Measurements from ENCODE around the gene CPNE4. TPM values are rescaled to one million over a fixed set of nuclear protein-coding genes. Genes with fewer than 3 reads are reported as not detected.

Gene CPNE4
- total and polyA plus RNA-seq, 4 donors: 0.02 to 1.6 (median 0.29) TPM

DNA sequence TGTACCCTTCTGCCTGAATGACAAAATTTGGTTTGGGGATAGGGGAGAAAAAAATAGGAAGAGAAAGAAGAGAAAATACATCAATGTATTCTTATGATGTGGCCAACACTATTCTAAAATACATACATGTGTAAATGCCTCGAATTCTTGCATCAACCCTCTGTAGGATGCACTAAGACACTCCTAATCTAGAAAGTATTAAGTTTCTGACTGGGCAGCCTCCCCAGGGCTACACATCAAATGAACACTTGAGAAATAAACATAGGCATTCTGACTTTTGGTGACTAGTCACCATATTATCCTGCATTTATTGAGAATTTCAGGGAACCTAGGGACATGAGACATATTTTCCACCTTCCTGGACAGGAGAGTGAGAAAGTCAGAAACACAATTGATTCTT is 109.2 kb downstream of the CPNE4 start:
- Histone ChIP-seq H3K36me3 (ENCODE audit: control insufficient read depth in 4 of 4, insufficient read depth in 4 of 4, low read length in 4 of 4) (no peaks in the 10 kb centered on the region), H3K27me3 (ENCODE audit: control insufficient read depth in 3 of 3, insufficient read depth in 3 of 3, low read length in 2 of 3) (no peaks in the 10 kb centered on the region), H3K27ac (ENCODE audit: low read depth in 1 of 2, low read length in 1 of 2) (no peak overlapping the region), H3K9me3 (ENCODE audit: control insufficient read depth in 4 of 4, insufficient read depth in 3 of 4, low read length in 3 of 4) (no peaks in the 10 kb centered on the region), H3K4me1 (ENCODE audit: control insufficient read depth in 5 of 5, insufficient read depth in 5 of 5, low read length in 5 of 5) (no peaks in the 10 kb centered on the region), H3K9ac (ENCODE audit: insufficient read depth in 1 of 2, low read length in 2 of 2) (no peak overlapping the region), H3K4me3 (no peak overlapping the region)
- TF ChIP-seq CTCF (IDR thresholded peaks at IDR 0.05; ENCODE audit: control extremely low read depth, extremely low read depth): no peak
- DNase-seq (no peak), ATAC-seq (ENCODE audit: insufficient read depth, low FRiP score) (no peak)
- 54 to 71% methylated on average over 1 of the region's 1 CpG for whole genome bisulfite sequencing, 2 donors

GRCh38 chr3:131922356-131922755 is 112.5 kb downstream of the CPNE4 start:
- TF ChIP-seq CTCF (IDR thresholded peaks at IDR 0.05; ENCODE audit: control extremely low read depth, extremely low read depth): no peak
- 88 to 100% methylated on average over 1 of the region's 1 CpG for WGBS, 2 donors
- no peak for DNase-seq

GRCh38 chr3:131917006-131917405 is 117.8 kb downstream of the CPNE4 start:
- DNase-seq (no peak), ATAC-seq (ENCODE audit: insufficient read depth, low FRiP score) (no peak)
- no peak overlapping the region for H3K4me3 ChIP-seq
- no peak for TF ChIP-seq CTCF (IDR thresholded peaks at IDR 0.05; ENCODE audit: control extremely low read depth, extremely low read depth)
- no peaks in the 10 kb centered on the region for H3K36me3 ChIP-seq (ENCODE audit: control insufficient read depth in 4 of 4, insufficient read depth in 4 of 4, low read length in 4 of 4)
- no peaks in the 10 kb centered on the region for H3K4me1 ChIP-seq (ENCODE audit: control insufficient read depth in 5 of 5, insufficient read depth in 5 of 5, low read length in 5 of 5)
- no peak overlapping the region for H3K9ac ChIP-seq (ENCODE audit: insufficient read depth in 1 of 2, low read length in 2 of 2)
- H3K9me3 ChIP-seq (ENCODE audit: control insufficient read depth in 4 of 4, insufficient read depth in 3 of 4, low read length in 3 of 4): no peaks in the 10 kb centered on the region
- H3K27ac ChIP-seq (ENCODE audit: low read depth in 1 of 2, low read length in 1 of 2): no peak overlapping the region
- no peaks in the 10 kb centered on the region for H3K27me3 ChIP-seq (ENCODE audit: control insufficient read depth in 3 of 3, insufficient read depth in 3 of 3, low read length in 2 of 3)
- 82 to 92% methylated on average over 3 of the region's 3 CpGs for WGBS, 2 donors

More at GRCh38 chr3:131922356-131922755, 112.5 kb downstream of the CPNE4 start:
- no peak for ATAC-seq (ENCODE audit: insufficient read depth, low FRiP score)
- H3K4me1 ChIP-seq (ENCODE audit: control insufficient read depth in 5 of 5, insufficient read depth in 5 of 5, low read length in 5 of 5): no peaks in the 10 kb centered on the region
- no peaks in the 10 kb centered on the region for H3K9me3 ChIP-seq (ENCODE audit: control insufficient read depth in 4 of 4, insufficient read depth in 3 of 4, low read length in 3 of 4)
- H3K36me3 ChIP-seq (ENCODE audit: control insufficient read depth in 4 of 4, insufficient read depth in 4 of 4, low read length in 4 of 4): no peaks in the 10 kb centered on the region
- no peak overlapping the region for H3K27ac ChIP-seq (ENCODE audit: low read depth in 1 of 2, low read length in 1 of 2)
- H3K27me3 ChIP-seq (ENCODE audit: control insufficient read depth in 3 of 3, insufficient read depth in 3 of 3, low read length in 2 of 3): no peaks in the 10 kb centered on the region
- H3K4me3 ChIP-seq: no peak overlapping the region
- H3K9ac ChIP-seq (ENCODE audit: insufficient read depth in 1 of 2, low read length in 2 of 2): no peak overlapping the region

DNA sequence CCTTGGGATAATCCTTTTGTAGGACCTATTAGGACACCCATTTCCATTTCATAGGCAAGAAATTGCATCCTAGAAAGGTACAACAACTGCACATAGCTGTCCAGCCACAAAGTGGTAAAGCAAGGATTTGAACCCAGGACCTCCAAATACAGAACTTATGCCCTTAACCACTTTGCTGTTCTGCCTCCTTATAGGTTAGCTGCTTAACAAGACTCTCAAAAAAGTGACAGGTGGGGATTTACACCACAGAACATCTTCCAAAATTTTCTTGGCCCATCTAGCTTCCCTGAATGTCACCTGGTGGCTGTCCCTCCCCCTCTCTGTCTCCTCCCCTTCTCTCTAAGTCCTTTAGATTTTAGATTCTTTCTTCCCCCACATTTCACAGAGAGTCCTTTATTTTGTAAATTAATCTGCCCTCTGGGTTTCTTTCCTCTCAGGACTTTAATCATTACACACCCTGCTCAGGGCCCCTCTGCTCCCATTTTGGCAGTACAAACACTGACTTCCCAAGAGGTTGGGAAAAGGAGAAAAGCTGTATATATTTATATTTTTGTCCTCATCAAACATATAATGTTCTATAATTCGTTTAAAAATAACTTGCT is 120.6 kb downstream of the CPNE4 start:
- TF ChIP-seq CTCF (IDR thresholded peaks at IDR 0.05; ENCODE audit: control extremely low read depth, extremely low read depth): no peak
- DNase-seq (no peak), ATAC-seq (ENCODE audit: insufficient read depth, low FRiP score) (no peak)
- 75 to 83% methylated on average over 1 of the region's 1 CpG for WGBS, 2 donors
- no peaks in the 10 kb centered on the region for H3K36me3 ChIP-seq (ENCODE audit: control insufficient read depth in 4 of 4, insufficient read depth in 4 of 4, low read length in 4 of 4)
- no peak overlapping the region for H3K27ac ChIP-seq (ENCODE audit: low read depth in 1 of 2, low read length in 1 of 2)
- no peaks in the 10 kb centered on the region for H3K9me3 ChIP-seq (ENCODE audit: control insufficient read depth in 4 of 4, insufficient read depth in 3 of 4, low read length in 3 of 4)
- no peak overlapping the region for H3K9ac ChIP-seq (ENCODE audit: insufficient read depth in 1 of 2, low read length in 2 of 2)
- no peak overlapping the region for H3K4me3 ChIP-seq
- H3K27me3 ChIP-seq (ENCODE audit: control insufficient read depth in 3 of 3, insufficient read depth in 3 of 3, low read length in 2 of 3): no peaks in the 10 kb centered on the region
- H3K4me1 ChIP-seq (ENCODE audit: control insufficient read depth in 5 of 5, insufficient read depth in 5 of 5, low read length in 5 of 5): no peaks in the 10 kb centered on the region

Measured in lung (tissue), 12 donors.